Measurements from ENCODE around the gene OR4C3.
A peak's percentile ranks its signal among the peaks of the same experiment; 100 is the strongest.
"Not testable (repeated sequence)": the region's sequence is repeated elsewhere in the genome, so short reads cannot be mapped to it uniquely, and the experiment has no call there.

Gene OR4C3

DNA sequence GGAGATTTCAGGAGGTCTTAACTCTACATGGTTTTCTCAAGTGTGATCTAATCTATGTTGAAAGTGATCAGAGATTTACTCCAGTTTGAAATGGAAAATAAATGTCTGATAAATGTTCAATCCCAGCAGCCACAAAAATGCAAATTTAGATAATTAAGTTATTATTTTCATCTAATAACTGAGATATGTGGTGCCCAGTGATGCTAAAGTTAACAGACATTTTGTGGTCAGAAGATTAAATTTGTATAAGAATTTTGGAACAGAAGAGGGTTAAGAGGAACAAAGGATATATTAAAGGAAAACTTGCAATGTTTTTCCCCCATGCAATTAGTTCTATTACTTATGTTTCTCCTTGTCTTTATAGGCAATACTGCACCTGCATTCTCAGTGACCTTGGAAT, at the start of gene OR4C3:
TSS of gene OR4C3 (plus strand) at position 301 of the 400 bp plus-strand sequence. CDS start 102 bp downstream, outside the sequence.
- DNase-seq, result not testable (repeated sequence)

DNA sequence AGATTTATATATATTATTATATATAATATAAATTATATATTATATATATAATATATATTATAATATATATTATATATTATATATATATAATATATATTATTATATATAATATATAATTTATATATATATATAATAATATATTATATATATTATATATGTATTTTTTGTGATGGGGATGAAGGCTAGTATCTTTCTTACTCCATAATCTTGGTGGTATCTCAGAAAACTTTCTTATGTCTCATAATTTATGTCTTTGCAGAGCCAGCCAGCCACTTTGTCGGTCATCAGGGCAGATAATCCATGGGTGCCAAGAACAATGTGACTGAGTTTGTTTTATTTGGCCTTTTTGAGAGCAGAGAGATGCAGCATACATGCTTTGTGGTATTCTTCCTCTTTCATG, 18.8 kb upstream of the OR4C3 start, which contains the start of gene OR4S1:
TSS of gene OR4S1 (plus strand) at position 301 of the 400 bp plus-strand sequence. CDS start at position 301, 0 bp downstream.
- DNase-seq, result no peak

DNA sequence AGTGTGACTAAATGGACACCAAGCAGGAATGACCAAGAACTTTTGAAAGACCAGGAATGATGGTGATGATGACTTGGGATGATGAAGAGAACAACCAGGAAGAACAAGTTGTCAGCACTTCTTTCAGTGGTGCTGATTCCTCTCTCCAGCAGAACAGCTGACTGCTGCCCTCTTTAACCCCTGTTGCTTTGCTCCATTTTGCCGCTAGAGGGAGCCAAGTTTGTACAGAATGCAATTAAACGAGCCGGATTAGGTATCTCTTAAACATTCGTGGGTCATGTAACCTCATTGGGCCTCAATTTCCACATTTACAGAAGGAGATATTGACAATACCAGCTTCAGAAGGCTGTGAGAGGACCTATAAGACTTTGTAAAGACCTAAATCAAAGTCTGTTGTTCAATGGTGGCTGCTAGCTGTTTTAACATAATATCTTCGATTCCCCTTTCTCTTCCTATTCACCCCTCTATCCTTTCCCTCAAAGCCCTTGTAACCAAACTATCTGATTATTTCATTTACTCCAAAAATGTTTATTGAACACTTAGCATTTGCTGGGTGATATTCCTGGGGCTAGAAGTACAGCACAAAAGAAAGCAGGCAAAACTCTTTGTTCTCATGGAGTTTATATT, 16.8 kb upstream of the OR4C3 start:
- peak; percentile 51 for DNase-seq

DNA sequence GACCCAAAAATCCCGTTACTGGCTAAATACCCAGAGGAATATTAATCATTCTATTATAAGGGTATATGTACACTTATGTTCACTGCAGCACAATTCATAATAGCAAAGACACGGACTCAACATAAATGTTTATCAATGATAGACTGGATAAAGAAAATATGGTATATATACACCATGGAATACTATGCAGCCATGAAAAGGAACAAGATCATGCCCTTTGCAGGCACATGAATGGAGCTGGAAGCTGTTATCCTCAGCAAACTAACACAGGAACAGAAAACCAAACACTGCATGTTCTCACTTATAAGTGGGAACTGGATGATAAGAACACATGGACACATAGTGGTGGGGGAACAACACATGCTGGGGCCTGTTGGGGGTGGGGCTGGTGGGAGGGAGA, 11.1 kb upstream of the OR4C3 start:
- not testable (repeated sequence) for DNase-seq

DNA sequence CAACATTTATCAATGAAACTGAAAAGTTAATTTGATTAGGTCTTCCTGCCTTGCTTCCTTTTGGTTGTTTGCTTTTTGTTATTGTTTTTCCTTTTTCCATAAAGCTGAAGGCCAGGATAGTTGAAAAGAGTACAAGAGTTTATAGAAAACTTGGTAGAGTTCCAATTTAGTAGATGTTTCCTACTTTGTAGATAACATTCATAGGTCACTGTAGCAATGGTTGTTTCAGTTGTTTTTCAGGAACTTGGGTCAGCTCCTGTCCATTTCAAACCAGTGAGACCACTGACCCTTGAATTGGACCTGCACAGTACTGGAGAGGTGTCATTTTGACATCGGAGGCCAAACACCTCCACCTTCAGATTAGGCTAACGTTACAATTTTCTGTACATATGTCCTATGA, 4.9 kb upstream of the OR4C3 start:
- DNase-seq, result not testable (repeated sequence)

DNA sequence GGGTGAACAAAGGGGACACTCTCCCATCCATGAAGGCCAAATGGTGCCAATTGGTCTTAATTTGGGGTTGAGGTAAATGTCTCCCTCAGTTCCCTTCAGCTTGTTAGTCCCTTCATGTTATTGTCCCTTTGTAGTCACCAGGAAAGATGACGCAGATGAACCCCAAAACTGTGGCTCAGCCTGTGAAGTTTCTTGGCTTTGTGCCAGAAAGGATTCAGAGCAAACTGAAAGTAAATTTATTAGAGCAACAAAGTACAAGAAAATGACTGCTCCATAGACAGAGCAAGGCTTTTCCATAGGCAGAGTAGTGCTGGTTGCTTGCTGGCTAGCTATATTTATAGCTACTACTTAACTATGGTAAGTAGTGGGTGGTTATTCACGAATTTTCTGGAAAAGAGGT, 16.7 kb downstream of the OR4C3 start:
- DNase-seq, result no peak

DNA sequence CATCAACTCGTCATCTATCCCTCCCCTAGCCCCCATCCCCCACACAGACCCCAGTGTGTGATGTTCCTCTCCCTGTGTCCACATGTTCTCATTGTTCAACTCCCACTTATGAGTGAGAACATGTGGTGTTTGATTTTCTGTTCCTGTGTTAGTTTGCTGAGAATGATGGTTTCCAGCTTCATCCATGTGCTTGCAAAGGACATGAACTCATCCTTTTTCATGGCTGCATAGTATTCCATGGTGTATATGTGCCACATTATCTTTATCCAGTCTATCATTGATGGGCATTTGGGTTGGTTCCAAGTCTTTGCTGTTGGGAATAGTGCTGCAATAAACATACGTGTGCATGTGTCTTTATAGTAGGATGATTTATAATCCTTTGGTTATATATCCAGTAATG, 17.8 kb downstream of the OR4C3 start:
- not testable (repeated sequence) for DNase-seq

DNA sequence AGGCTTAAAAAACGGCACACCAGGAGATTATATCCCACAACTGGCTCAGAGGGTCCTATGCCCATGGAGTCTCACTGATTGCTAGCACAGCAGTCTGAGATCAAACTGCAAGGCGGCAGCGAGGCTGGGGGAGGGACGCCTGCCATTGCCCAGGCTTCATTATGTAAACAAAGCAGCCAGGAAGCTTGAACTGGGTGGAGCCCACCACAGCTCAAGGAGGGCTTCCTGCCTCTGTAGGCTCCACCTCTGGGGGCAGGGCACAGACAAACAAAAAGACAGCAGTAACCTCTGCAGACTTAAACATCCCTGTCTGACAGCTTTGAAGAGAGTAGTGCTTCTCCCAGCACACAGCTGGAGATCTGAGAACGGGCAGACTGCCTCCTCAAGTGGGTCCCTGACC, 21.6 kb downstream of the OR4C3 start:
- DNase-seq, result not testable (repeated sequence)

DNA sequence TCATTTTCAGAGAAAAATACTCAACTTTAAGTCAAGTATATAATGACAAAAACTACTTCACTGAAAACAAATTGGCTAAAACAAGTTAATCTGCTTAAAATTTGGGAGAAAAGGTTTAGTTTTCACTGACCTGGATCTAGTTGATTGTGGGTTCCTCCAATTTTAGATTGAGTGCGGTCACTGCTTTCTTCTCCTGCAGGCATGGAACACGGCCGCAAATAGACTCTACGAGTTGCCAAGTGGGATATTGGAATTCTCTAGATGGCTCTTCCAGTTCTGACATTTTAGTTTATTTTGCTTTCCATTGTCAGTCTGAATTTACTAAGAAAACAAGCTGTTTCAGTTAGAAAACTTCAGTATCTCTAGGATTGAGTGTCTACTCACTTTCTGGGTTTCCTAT, 29.3 kb downstream of the OR4C3 start:
- no peak for DNase-seq

DNA sequence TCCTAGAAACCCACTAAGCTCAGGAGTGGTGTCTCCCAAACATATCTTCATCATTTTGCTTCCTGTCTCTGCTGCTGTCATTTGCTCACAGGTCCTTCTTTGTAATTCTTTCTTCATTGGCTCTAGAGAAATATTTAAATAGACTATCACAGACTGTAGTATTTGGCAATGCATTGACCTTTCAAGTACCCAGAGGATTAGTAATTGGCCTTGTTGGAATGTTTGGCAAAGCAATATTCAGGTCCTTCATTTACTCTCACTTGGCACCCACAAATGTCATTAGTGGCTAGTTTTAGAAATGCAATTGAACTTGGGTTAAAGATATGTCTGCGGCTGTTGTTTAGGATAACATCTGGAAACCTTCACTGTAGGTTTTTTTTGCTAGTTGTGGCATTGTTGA, 30.0 kb downstream of the OR4C3 start:
- DNase-seq, result no peak

DNA sequence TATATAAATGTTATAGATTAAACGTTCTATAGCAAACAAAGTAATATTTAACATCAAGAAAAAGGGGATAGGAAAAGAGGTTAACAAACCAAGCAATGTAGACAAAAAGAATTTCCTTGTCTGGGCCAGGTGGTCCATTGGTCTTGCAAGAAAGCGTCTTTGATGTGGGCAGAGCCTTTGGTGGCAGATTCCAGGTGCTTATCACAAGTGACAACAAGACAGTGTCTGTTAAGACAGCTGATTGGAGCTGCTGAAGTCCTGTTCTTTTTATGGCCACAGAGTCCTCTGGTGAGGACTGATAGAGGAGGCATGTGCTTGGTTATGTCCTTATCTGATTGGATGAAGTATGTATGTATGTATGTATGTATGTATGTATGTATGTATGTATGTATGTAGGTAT, 36.6 kb downstream of the OR4C3 start:
- DNase-seq, result not testable (repeated sequence)

DNA sequence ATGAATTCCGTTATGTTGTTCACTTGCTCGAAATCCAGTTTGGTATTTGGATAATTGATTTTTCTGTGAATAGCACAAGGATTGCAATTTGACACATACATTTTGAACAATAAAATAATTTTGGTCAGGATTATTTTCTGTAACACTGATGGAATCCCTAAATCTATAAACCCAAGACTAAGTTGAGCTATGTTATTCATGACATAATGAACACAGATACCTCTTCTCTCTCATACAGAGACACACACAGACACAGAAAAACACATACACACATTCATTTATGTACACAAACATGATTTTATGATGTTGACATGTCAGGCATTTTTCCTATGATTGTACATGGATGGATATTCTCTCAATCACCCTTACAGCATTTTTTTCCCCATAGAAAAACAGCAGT, 41.6 kb downstream of the OR4C3 start, which contains the start of gene OR4C5:
TSS of gene OR4C5 (minus strand) at position 101 of the 400 bp plus-strand sequence. CDS start at position 101, 0 bp downstream.
- no peak for DNase-seq
